HepG2 (cell line): ENCODE results near the gene GGA1. TPM values are rescaled to one million over a fixed set of nuclear protein-coding genes. Genes with fewer than 3 reads are reported as not detected.

Experiments
- ARNTL ChIP-seq: sonication (generic); formaldehyde crosslinking; IDR thresholded peaks from 2 replicates; pipeline ENCODE4 v1.4.0; 2020; ENCODE audit warnings: mild to moderate bottlenecking, missing genetic modification reagents
- EED ChIP-seq: sonication (generic); formaldehyde crosslinking; IDR thresholded peaks from 2 replicates; pipeline ENCODE4 v1.5.0; 2020; ENCODE audit warnings: mild to moderate bottlenecking, missing genetic modification reagents
- SAFB2 ChIP-seq: sonication (generic); formaldehyde crosslinking; IDR thresholded peaks from 2 replicates; pipeline ENCODE4 v1.5.1; 2020; ENCODE audit warnings: missing genetic modification reagents, low read depth, mild to moderate bottlenecking, borderline replicate concordance
- SP4 ChIP-seq: sonication (generic); formaldehyde crosslinking; IDR thresholded peaks from 2 replicates; pipeline ENCODE4 v1.8.1; 2023; ENCODE audit warnings: mild to moderate bottlenecking, missing genetic modification reagents
- TBP ChIP-seq: sonication (generic); formaldehyde crosslinking; IDR thresholded peaks from 2 replicates; pipeline ENCODE4 v1.5.0; 2020; ENCODE audit warnings: missing genetic modification reagents
- TCF7L2 ChIP-seq: IDR thresholded peaks from 2 replicates; pipeline ENCODE4 v1.6.1; 2011; ENCODE audit warnings: mild to moderate bottlenecking, low read depth, low read length, moderate library complexity
- ZFX ChIP-seq: sonication (generic); formaldehyde crosslinking; IDR thresholded peaks from 2 replicates; pipeline ENCODE4 v1.4.0; 2020; ENCODE audit warnings: mild to moderate bottlenecking, low read depth, missing genetic modification reagents, moderate library complexity
- ZNF329 ChIP-seq: sonication (generic); formaldehyde crosslinking; IDR thresholded peaks from 2 replicates; pipeline ENCODE4 v1.9.0; 2021; ENCODE audit warnings: low read depth, mild to moderate bottlenecking, missing genetic modification reagents
- ZNF629 ChIP-seq: sonication (generic); formaldehyde crosslinking; conservative IDR thresholded peaks from 2 replicates; pipeline ENCODE4 v1.5.0; 2020; ENCODE audit warnings: missing genetic modification reagents
- ZNF780A ChIP-seq: sonication (generic); formaldehyde crosslinking; IDR thresholded peaks from 2 replicates; pipeline ENCODE4 v1.8.0; 2022; ENCODE audit warnings: mild to moderate bottlenecking, missing genetic modification reagents, moderate library complexity
- polyA plus RNA-seq, 8 experiments: library from polyadenylated mRNA; depleted of rRNA in 3 of 8; stranded (reverse) in 7 of 8; unstranded in 1 of 8; fragments of >200 nt; fragmentation: Illumina TruSeq in 4 of 8; extraction: Trizol in 4 of 8; gene quantifications; 2 replicates each; pipeline versions ENCODE4 v1.2.1 to v1.2.3, GENCODE V29; 2011 to 2016; ENCODE audit warnings: low read depth in 4 of 8, missing spikeins in 1 of 8, mixed read lengths in 1 of 8; ENCODE audit not compliant: insufficient read depth in 1 of 8
- total RNA-seq, 5 experiments: library from RNA; depleted of rRNA; stranded (reverse); fragments of >200 nt; fragmentation: Illumina TruSeq; extraction: Trizol; gene quantifications; 2 replicates each; pipeline ENCODE4 v1.2.3, GENCODE V29; 2016; ENCODE audit warnings: low read depth in 1 of 5
- TF ChIP-seq, protein P1 (sequence below): sonication (generic); formaldehyde crosslinking; IDR thresholded peaks from one replicate; pipeline ENCODE4 v1.5.1; 2020; ENCODE audit warnings: mild to moderate bottlenecking, missing genetic modification reagents; ENCODE audit errors: not compliant biosample characterization
- TF ChIP-seq, protein P2 (sequence below): sonication (generic); formaldehyde crosslinking; IDR thresholded peaks from 2 replicates; pipeline ENCODE4 v1.5.0; 2020; ENCODE audit warnings: missing genetic modification reagents, mild to moderate bottlenecking, borderline replicate concordance
- TF ChIP-seq, protein P3 (sequence below): sonication (generic); formaldehyde crosslinking; IDR thresholded peaks from 2 replicates; pipeline ENCODE4 v1.4.0; 2020; ENCODE audit warnings: missing genetic modification reagents
- TF ChIP-seq, protein P4 (sequence below): sonication (generic); formaldehyde crosslinking; IDR thresholded peaks from 2 replicates; pipeline ENCODE4 v1.9.0; 2021; ENCODE audit warnings: missing genetic modification reagents, borderline replicate concordance

The GGA1 gene
- total and polyA plus RNA-seq, 2 of the 13 experiments (the other 11 are each of a cell fraction or from before 2014, with no cell fraction given), result 29.1 to 87.2 TPM

DNA sequence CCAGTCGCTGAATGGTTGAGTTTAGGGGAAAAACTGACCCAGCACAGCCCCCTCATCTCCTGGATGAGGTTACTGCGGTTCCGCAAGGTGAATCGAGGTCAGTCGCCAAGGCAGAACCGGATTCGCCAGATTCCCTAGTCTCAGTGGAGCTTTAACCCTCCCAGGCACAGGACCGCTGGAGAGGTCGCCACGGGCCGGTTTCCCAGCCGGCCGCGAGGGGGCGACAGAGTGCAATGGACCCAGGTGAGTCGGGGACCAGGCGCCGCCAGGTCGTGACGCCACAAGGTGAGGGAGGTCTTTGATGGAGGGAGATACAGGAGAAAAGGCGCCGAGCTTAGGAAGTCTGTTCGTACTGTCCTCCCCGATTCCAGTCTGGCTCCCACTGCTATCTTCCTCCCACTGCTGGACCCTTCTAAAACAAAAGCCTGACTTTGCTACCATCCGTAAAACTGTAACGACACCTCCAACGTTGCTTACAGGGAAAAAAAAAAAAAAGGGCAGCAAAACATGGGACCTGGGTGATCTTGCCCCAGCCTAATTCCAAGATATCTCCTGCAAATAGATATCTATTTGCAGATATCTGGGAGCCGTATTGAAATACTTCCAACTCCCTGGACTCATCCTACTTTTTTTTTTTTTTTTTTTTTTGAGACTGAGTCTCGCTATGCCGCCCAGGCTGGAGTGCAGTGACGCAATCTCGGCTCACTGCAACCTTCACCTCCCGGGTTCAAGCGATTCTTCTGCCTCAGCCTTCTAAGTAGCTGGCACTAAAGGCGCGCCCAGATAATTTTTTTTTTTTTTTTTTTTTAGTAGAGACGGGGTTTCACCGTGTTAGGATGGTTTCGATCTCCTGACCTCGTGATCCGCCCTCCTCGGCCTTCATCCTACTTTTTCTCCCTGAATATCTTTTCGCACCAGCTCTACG is 1.4 kb upstream of the GGA1 start (continued):
- TF ChIP-seq, protein P1, sequence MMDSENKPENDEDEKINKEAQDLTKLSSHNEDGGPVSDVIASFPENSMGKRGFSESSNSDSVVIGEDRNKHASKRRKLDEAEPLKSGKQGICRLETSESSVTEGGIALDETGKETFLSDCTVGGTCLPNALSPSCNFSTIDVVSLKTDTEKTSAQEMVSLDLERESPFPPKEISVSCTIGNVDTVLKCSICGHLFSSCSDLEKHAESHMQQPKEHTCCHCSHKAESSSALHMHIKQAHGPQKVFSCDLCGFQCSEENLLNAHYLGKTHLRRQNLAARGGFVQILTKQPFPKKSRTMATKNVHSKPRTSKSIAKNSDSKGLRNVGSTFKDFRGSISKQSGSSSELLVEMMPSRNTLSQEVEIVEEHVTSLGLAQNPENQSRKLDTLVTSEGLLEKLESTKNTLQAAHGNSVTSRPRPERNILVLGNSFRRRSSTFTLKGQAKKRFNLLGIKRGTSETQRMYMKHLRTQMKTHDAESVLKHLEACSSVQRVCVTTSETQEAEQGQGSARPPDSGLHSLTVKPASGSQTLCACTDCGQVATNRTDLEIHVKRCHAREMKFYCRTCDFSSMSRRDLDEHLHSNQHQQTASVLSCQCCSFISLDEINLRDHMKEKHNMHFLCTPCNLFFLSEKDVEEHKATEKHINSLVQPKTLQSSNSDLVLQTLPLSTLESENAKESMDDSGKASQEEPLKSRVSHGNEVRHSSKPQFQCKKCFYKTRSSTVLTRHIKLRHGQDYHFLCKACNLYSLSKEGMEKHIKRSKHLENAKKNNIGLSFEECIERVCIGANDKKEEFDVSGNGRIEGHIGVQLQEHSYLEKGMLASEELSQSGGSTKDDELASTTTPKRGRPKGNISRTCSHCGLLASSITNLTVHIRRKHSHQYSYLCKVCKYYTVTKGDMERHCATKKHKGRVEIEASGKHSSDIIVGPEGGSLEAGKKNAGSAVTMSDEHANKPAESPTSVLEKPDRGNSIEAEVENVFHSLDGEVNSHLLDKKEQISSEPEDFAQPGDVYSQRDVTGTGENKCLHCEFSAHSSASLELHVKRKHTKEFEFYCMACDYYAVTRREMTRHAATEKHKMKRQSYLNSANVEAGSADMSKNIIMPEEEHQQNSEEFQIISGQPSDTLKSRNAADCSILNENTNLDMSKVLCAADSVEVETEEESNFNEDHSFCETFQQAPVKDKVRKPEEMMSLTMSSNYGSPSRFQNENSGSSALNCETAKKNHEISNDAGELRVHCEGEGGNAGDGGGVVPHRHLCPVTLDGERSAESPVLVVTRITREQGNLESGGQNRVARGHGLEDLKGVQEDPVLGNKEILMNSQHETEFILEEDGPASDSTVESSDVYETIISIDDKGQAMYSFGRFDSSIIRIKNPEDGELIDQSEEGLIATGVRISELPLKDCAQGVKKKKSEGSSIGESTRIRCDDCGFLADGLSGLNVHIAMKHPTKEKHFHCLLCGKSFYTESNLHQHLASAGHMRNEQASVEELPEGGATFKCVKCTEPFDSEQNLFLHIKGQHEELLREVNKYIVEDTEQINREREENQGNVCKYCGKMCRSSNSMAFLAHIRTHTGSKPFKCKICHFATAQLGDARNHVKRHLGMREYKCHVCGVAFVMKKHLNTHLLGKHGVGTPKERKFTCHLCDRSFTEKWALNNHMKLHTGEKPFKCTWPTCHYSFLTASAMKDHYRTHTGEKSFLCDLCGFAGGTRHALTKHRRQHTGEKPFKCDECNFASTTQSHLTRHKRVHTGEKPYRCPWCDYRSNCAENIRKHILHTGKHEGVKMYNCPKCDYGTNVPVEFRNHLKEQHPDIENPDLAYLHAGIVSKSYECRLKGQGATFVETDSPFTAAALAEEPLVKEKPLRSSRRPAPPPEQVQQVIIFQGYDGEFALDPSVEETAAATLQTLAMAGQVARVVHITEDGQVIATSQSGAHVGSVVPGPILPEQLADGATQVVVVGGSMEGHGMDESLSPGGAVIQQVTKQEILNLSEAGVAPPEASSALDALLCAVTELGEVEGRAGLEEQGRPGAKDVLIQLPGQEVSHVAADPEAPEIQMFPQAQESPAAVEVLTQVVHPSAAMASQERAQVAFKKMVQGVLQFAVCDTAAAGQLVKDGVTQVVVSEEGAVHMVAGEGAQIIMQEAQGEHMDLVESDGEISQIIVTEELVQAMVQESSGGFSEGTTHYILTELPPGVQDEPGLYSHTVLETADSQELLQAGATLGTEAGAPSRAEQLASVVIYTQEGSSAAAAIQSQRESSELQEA, result no peak
- TF ChIP-seq, protein P2, sequence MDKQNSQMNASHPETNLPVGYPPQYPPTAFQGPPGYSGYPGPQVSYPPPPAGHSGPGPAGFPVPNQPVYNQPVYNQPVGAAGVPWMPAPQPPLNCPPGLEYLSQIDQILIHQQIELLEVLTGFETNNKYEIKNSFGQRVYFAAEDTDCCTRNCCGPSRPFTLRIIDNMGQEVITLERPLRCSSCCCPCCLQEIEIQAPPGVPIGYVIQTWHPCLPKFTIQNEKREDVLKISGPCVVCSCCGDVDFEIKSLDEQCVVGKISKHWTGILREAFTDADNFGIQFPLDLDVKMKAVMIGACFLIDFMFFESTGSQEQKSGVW (CRISPR knock-in tag), result no peak
- TF ChIP-seq, protein P3, sequence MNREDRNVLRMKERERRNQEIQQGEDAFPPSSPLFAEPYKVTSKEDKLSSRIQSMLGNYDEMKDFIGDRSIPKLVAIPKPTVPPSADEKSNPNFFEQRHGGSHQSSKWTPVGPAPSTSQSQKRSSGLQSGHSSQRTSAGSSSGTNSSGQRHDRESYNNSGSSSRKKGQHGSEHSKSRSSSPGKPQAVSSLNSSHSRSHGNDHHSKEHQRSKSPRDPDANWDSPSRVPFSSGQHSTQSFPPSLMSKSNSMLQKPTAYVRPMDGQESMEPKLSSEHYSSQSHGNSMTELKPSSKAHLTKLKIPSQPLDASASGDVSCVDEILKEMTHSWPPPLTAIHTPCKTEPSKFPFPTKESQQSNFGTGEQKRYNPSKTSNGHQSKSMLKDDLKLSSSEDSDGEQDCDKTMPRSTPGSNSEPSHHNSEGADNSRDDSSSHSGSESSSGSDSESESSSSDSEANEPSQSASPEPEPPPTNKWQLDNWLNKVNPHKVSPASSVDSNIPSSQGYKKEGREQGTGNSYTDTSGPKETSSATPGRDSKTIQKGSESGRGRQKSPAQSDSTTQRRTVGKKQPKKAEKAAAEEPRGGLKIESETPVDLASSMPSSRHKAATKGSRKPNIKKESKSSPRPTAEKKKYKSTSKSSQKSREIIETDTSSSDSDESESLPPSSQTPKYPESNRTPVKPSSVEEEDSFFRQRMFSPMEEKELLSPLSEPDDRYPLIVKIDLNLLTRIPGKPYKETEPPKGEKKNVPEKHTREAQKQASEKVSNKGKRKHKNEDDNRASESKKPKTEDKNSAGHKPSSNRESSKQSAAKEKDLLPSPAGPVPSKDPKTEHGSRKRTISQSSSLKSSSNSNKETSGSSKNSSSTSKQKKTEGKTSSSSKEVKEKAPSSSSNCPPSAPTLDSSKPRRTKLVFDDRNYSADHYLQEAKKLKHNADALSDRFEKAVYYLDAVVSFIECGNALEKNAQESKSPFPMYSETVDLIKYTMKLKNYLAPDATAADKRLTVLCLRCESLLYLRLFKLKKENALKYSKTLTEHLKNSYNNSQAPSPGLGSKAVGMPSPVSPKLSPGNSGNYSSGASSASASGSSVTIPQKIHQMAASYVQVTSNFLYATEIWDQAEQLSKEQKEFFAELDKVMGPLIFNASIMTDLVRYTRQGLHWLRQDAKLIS (CRISPR knock-in tag), result no peak
- TF ChIP-seq ZNF780A (CRISPR knock-in tag) (no peak), TBP (no peak), ZNF629 (no peak), EED (no peak), ZNF329 (CRISPR knock-in tag) (no peak), ZFX (CRISPR knock-in tag) (no peak), TCF7L2 (no peak), ARNTL (CRISPR knock-in tag) (no peak), SP4 (CRISPR knock-in tag) (no peak), SAFB2 (CRISPR knock-in tag) (no peak)
- TF ChIP-seq, protein P4, sequence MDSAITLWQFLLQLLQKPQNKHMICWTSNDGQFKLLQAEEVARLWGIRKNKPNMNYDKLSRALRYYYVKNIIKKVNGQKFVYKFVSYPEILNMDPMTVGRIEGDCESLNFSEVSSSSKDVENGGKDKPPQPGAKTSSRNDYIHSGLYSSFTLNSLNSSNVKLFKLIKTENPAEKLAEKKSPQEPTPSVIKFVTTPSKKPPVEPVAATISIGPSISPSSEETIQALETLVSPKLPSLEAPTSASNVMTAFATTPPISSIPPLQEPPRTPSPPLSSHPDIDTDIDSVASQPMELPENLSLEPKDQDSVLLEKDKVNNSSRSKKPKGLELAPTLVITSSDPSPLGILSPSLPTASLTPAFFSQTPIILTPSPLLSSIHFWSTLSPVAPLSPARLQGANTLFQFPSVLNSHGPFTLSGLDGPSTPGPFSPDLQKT (CRISPR knock-in tag), result no peak
